ENCODE results near the gene GDPD4. TPM values are rescaled to one million over a fixed set of nuclear protein-coding genes. Genes with fewer than 3 reads are reported as not detected.

Gene GDPD4
- total RNA-seq, 1 experiment from 2014 or later = not detected

GRCh38 chr11:77187776-77188632 lies 113.5 kb downstream of the GDPD4 start:
- H3K4me1 Mint-ChIP-seq (ENCODE audit: low read depth, unreplicated experiment) = no peaks in the 10 kb centered on the region
- H3K4me3 Mint-ChIP-seq (ENCODE audit: low read depth, unreplicated experiment) = no peak overlapping the region
- no peaks in the 10 kb centered on the region for H3K9me3 Mint-ChIP-seq (ENCODE audit: low read depth, unreplicated experiment)
- CTCF ChIA-PET = interaction anchor here (1.2 to 1.6 kb wide), 3 partner anchors 12 to 268 kb away, joined by 3 to 5 read pairs (median 3); no protein-coding TSS in a partner anchor
- peak; percentile 85 for DNase-seq
- intact Hi-C loops (cut with micrococcal nuclease; ENCODE audit: unreplicated experiment) = loop anchor here (1.0 kb wide), 2 partner anchors 61 to 141 kb away; no protein-coding TSS in a partner anchor
- no TSS peak for BruUV-seq (replicated peaks)
- TF ChIP-seq CTCF (IDR thresholded peaks at IDR 0.05; ENCODE audit: unreplicated experiment) = peak; percentile 69
- H3K27me3 Mint-ChIP-seq (ENCODE audit: unreplicated experiment) = peaks cover 21% of the 10 kb centered on the region
- no peak overlapping the region for H3K27ac Mint-ChIP-seq (ENCODE audit: unreplicated experiment)
- H3K36me3 Mint-ChIP-seq (ENCODE audit: insufficient read depth, unreplicated experiment) = no peaks in the 10 kb centered on the region

GRCh38 chr11:77187111-77187750 lies 114.3 kb downstream of the GDPD4 start:
- no peaks in the 10 kb centered on the region for H3K4me1 Mint-ChIP-seq (ENCODE audit: low read depth, unreplicated experiment)
- no peak for DNase-seq
- intact Hi-C loops (cut with micrococcal nuclease; ENCODE audit: unreplicated experiment) = no loop called here
- H3K9me3 Mint-ChIP-seq (ENCODE audit: low read depth, unreplicated experiment) = no peaks in the 10 kb centered on the region
- CTCF ChIA-PET = interaction anchor here (0.6 to 1.3 kb wide), 3 partner anchors 11 to 439 kb away, joined by 3 read pairs; no protein-coding TSS in a partner anchor
- BruUV-seq (replicated peaks) = no TSS peak
- no peak for TF ChIP-seq CTCF (IDR thresholded peaks at IDR 0.05; ENCODE audit: unreplicated experiment)
- peaks cover 28% of the 10 kb centered on the region for H3K27me3 Mint-ChIP-seq (ENCODE audit: unreplicated experiment)
- no peaks in the 10 kb centered on the region for H3K36me3 Mint-ChIP-seq (ENCODE audit: insufficient read depth, unreplicated experiment)
- H3K27ac Mint-ChIP-seq (ENCODE audit: unreplicated experiment) = no peak overlapping the region
- H3K4me3 Mint-ChIP-seq (ENCODE audit: low read depth, unreplicated experiment) = no peak overlapping the region

- peaks cover 6% of the 10 kb centered on the region for H3K36me3 Mint-ChIP-seq (ENCODE audit: insufficient read depth, unreplicated experiment)
- TF ChIP-seq CTCF (IDR thresholded peaks at IDR 0.05; ENCODE audit: unreplicated experiment) = no peak
- no TSS peak for BruUV-seq (replicated peaks)
- H3K27me3 Mint-ChIP-seq (ENCODE audit: unreplicated experiment) = peaks cover 35% of the 10 kb centered on the region
- no peak overlapping the region for H3K4me3 Mint-ChIP-seq (ENCODE audit: low read depth, unreplicated experiment)
- H3K9me3 Mint-ChIP-seq (ENCODE audit: low read depth, unreplicated experiment) = no peaks in the 10 kb centered on the region
- CTCF ChIA-PET = interaction anchor here (0.6 to 0.8 kb wide), 2 partner anchors 362 to 1034 kb away, joined by 3 to 5 read pairs; no protein-coding TSS in a partner anchor
- H3K27ac Mint-ChIP-seq (ENCODE audit: unreplicated experiment) = no peak overlapping the region
- intact Hi-C loops (cut with micrococcal nuclease; ENCODE audit: unreplicated experiment) = no loop called here
- no peaks in the 10 kb centered on the region for H3K4me1 Mint-ChIP-seq (ENCODE audit: low read depth, unreplicated experiment)
- DNase-seq = no peak
Measured at GRCh38 chr11:77186302-77186701, 115.2 kb downstream of the GDPD4 start.

GRCh38 chr11:77184136-77184860 lies 117.2 kb downstream of the GDPD4 start:
- DNase-seq = no peak
- no peak for TF ChIP-seq CTCF (IDR thresholded peaks at IDR 0.05; ENCODE audit: unreplicated experiment)
- Mint-ChIP-seq H3K36me3 (ENCODE audit: insufficient read depth, unreplicated experiment) (peaks cover 6% of the 10 kb centered on the region), H3K27me3 (ENCODE audit: unreplicated experiment) (peaks cover 35% of the 10 kb centered on the region), H3K4me3 (ENCODE audit: low read depth, unreplicated experiment) (no peak overlapping the region), H3K27ac (ENCODE audit: unreplicated experiment) (no peak overlapping the region), H3K9me3 (ENCODE audit: low read depth, unreplicated experiment) (no peaks in the 10 kb centered on the region), H3K4me1 (ENCODE audit: low read depth, unreplicated experiment) (no peaks in the 10 kb centered on the region)
- intact Hi-C loops (cut with micrococcal nuclease; ENCODE audit: unreplicated experiment) = no loop called here
- no TSS peak for BruUV-seq (replicated peaks)
- CTCF ChIA-PET = no interaction called here
